AG04450 (cell line): Measurements from ENCODE around the gene STN1. TPM values are rescaled to one million over a fixed set of nuclear protein-coding genes. Genes with fewer than 3 reads are reported as not detected.

Source experiments
- CTCF ChIA-PET: fragments of 300-600, 350-600 bp; formaldehyde crosslinking; extraction: SDS; loops from one replicate; lab custom pipeline; 2022; ENCODE audit warnings: antibody characterized with exemption, inconsistent platforms; lab: Charles Lee
- POLR2A ChIA-PET: fragments of 350-600 bp; formaldehyde crosslinking; extraction: SDS; loops from one replicate; lab custom pipeline; 2021; ENCODE audit warnings: antibody characterized with exemption, inconsistent platforms; lab: Yijun Ruan, JAX
- DNase-seq: peaks from one replicate; pipeline ENCODE4 v3.0.0-alpha.2; 2011; ENCODE audit warnings: low read depth, low spot score
- H3K27ac ChIP-seq: one replicate; pipeline ENCODE4 v1.5.1; 2012; ENCODE audit warnings: low read depth, low read length, control low read depth
- H3K27me3 ChIP-seq: one replicate; pipeline ENCODE4 v1.6.0; 2012; ENCODE audit warnings: low read length; ENCODE audit not compliant: control insufficient read depth, insufficient read depth
- H3K4me3 ChIP-seq: 2 replicates; pipeline ENCODE4 v1.5.1; 2011; ENCODE audit warnings: mild to moderate bottlenecking, low read depth, low read length, control low read depth
- H3K9me3 ChIP-seq: 2 replicates; pipeline ENCODE4 v1.5.1; 2012; ENCODE audit warnings: low read length; ENCODE audit not compliant: control insufficient read depth, insufficient read depth
- polyA plus RNA-seq: library from polyadenylated mRNA; depleted of rRNA; stranded (reverse); fragments of >200 nt; gene quantifications from 2 replicates; pipeline ENCODE4 v1.2.3, GENCODE V29; 2011
- TF ChIP-seq, protein P1 (sequence below): IDR thresholded peaks from 2 replicates; pipeline ENCODE4 v1.5.1; 2011; ENCODE audit warnings: low read depth, low read length, control low read depth, inconsistent platforms

STN1 gene
- polyA plus RNA-seq, 1 experiment = 19.0 TPM

DNA sequence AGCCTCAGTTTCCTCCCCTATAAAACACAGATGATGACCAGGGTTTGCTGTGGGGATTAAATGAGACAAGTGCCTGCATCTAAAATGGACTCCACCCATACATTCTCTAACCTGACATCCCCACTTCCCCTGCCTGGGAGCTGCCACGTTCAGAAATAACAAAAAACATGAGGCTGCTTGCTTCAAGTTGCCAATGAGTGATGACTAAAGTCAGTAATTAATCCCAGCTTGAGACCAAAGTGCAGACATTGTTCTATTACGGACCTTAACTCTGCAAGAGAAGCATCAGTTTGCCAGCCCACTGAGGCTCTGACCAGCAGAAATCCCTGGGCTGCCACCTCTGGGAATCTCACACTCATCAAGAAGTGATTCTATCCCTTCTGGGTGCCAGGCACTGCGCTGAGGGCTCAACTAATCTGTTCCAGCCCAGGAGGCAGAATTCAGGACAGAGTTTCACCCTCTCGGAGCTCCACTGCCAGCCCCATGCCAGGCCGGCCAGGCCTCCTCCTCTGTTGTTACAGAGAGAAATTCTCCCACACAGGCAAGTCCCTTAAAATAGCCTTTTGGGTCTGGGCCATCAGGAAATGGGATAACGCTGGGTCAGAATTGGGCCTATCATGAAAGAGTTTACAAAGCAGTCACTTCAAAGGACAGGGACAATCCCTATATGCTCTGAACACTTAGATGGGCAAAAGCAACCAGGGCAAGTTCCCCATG, 74.0 kb downstream of the STN1 start:
- Histone ChIP-seq H3K4me3 (no peak overlapping the region), H3K27ac (no peak overlapping the region), H3K27me3 (no peaks in the 10 kb centered on the region), H3K9me3 (no peaks in the 10 kb centered on the region)
- TF ChIP-seq, protein P1, sequence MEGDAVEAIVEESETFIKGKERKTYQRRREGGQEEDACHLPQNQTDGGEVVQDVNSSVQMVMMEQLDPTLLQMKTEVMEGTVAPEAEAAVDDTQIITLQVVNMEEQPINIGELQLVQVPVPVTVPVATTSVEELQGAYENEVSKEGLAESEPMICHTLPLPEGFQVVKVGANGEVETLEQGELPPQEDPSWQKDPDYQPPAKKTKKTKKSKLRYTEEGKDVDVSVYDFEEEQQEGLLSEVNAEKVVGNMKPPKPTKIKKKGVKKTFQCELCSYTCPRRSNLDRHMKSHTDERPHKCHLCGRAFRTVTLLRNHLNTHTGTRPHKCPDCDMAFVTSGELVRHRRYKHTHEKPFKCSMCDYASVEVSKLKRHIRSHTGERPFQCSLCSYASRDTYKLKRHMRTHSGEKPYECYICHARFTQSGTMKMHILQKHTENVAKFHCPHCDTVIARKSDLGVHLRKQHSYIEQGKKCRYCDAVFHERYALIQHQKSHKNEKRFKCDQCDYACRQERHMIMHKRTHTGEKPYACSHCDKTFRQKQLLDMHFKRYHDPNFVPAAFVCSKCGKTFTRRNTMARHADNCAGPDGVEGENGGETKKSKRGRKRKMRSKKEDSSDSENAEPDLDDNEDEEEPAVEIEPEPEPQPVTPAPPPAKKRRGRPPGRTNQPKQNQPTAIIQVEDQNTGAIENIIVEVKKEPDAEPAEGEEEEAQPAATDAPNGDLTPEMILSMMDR = no peak
- ChIA-PET POLR2A (no interaction called here), CTCF (no interaction called here)
- no peak for DNase-seq

DNA sequence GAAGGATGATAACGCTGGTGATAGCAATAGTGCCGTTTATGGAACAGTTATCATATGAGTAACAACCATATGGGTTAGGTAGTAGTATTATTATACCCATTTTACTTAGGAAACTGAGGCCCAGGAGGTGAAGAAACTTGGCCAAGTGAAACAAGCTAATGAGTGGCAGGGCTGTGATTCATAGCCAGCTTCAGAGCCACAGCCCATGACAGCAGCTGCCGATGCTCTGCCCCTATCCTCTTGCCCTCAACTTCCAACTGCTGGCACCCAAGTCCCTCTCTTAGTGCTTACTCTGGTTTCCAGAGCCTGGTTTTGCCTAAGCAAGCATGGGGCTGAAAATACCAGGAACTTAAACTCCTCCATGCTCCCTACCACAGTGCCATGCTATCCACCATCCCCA, 74.9 kb downstream of the STN1 start:
- CTCF ChIA-PET = interaction anchor here (0.9 to 1.0 kb wide), 2 partner anchors 16 to 130 kb away, joined by 3 read pairs; no protein-coding TSS in a partner anchor
- H3K27ac ChIP-seq = no peak overlapping the region

DNA sequence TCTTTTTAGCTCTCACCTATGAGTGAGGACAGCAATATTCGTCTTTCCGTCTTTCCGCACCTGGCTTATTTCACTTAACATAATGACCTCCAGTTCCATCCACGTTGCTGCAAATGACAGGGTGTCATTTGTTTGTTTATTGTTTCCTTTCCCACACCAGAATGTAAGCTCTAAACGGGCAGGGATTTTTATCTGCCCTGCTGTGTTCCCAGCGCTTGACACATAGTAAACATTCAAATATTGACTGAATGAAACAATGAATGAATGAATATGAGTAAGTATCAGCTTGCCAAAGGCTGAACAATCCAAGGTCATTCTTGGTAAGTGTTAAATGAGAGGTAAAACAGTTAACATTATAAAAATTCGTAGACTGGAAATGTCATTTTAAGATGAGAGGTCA, 75.4 kb downstream of the STN1 start:
- Histone ChIP-seq H3K9me3 (no peaks in the 10 kb centered on the region), H3K4me3 (no peak overlapping the region), H3K27me3 (no peaks in the 10 kb centered on the region), H3K27ac (no peak overlapping the region)
- TF ChIP-seq, protein P1 = no peak
- ChIA-PET POLR2A (no interaction called here), CTCF (interaction anchor here (0.9 to 1.0 kb wide), 2 partner anchors 16 to 130 kb away, joined by 3 read pairs; no protein-coding TSS in a partner anchor)
- DNase-seq = no peak

More for the DNA sequence above, 74.9 kb downstream of the STN1 start:
- Histone ChIP-seq H3K27me3 (no peaks in the 10 kb centered on the region), H3K9me3 (no peaks in the 10 kb centered on the region), H3K4me3 (no peak overlapping the region)
- TF ChIP-seq, protein P1 = no peak
- DNase-seq = no peak
- POLR2A ChIA-PET = no interaction called here

- DNase-seq = no peak
- ChIA-PET CTCF (interaction anchor here (0.7 kb wide), 1 partner anchor 12 kb away, joined by 3 read pairs; no protein-coding TSS in a partner anchor), POLR2A (no interaction called here)
- Histone ChIP-seq H3K27me3 (no peaks in the 10 kb centered on the region), H3K27ac (no peak overlapping the region), H3K9me3 (no peaks in the 10 kb centered on the region), H3K4me3 (no peak overlapping the region)
- TF ChIP-seq, protein P1 = no peak
Observed at GRCh38 chr10:103841519-103841918, 76.5 kb downstream of the STN1 start.

GRCh38 chr10:103840740-103841070, 77.3 kb downstream of the STN1 start:
- ChIA-PET CTCF (interaction anchor here (0.7 kb wide), 1 partner anchor 13 kb away, joined by 3 read pairs; no protein-coding TSS in a partner anchor), POLR2A (interaction anchor here (0.5 kb wide), 1 partner anchor 21 kb away, joined by 4 read pairs; no protein-coding TSS in a partner anchor)
- Histone ChIP-seq H3K27ac (no peak overlapping the region), H3K9me3 (no peaks in the 10 kb centered on the region), H3K4me3 (no peak overlapping the region), H3K27me3 (no peaks in the 10 kb centered on the region)
- TF ChIP-seq, protein P1 = no peak
- no peak for DNase-seq
